Epidermal melanocyte (primary cell): ENCODE data around the gene ARL17B.
"Not testable (repeated sequence)": the region's sequence is repeated elsewhere in the genome, so short reads cannot be mapped to it uniquely, and the experiment has no call there.

Experiments used
- DNase-seq: peaks from one replicate; pipeline ENCODE4 v3.0.0; 2011; ENCODE audit warnings: low spot score; ENCODE audit not compliant: insufficient read length

ARL17B gene

GRCh38 chr17:46361755-46362154 lies at the start of gene ARL17B:
Gene ARL17B (minus strand): TSS chr17:46361766. CDS start chr17:46358397, 3,369 bp downstream.
- not testable (repeated sequence) for DNase-seq

GRCh38 chr17:46409864-46410263 lies 48.3 kb upstream of the ARL17B start:
- DNase-seq, result not testable (repeated sequence)

GRCh38 chr17:46407155-46407554 lies 45.6 kb upstream of the ARL17B start:
- not testable (repeated sequence) for DNase-seq

GRCh38 chr17:46401033-46401787 lies 39.6 kb upstream of the ARL17B start:
- DNase-seq, result not testable (repeated sequence)

- DNase-seq, result not testable (repeated sequence)
Observed at GRCh38 chr17:46400543-46400942, 39.0 kb upstream of the ARL17B start.

GRCh38 chr17:46399993-46400392 lies 38.4 kb upstream of the ARL17B start:
- not testable (repeated sequence) for DNase-seq

GRCh38 chr17:46396292-46396691 lies 34.7 kb upstream of the ARL17B start:
- not testable (repeated sequence) for DNase-seq

- not testable (repeated sequence) for DNase-seq
Observed at GRCh38 chr17:46393702-46394101, 32.1 kb upstream of the ARL17B start.

- not testable (repeated sequence) for DNase-seq
Observed at GRCh38 chr17:46385491-46385890, 23.9 kb upstream of the ARL17B start.

- not testable (repeated sequence) for DNase-seq
Observed at GRCh38 chr17:46383118-46383517, 21.6 kb upstream of the ARL17B start.

GRCh38 chr17:46373418-46373817 lies 11.9 kb upstream of the ARL17B start:
- DNase-seq, result not testable (repeated sequence)

GRCh38 chr17:46372236-46373229 lies 11.0 kb upstream of the ARL17B start:
- not testable (repeated sequence) for DNase-seq

- DNase-seq, result not testable (repeated sequence)
Observed at GRCh38 chr17:46367520-46367919, 6.0 kb upstream of the ARL17B start.

GRCh38 chr17:46361145-46361735 lies 326 bp downstream of the ARL17B start:
- not testable (repeated sequence) for DNase-seq

- not testable (repeated sequence) for DNase-seq
Observed at GRCh38 chr17:46353856-46354255, 7.7 kb downstream of the ARL17B start.

GRCh38 chr17:46349060-46349459 lies 12.5 kb downstream of the ARL17B start:
- not testable (repeated sequence) for DNase-seq

GRCh38 chr17:46348345-46348744 lies 13.2 kb downstream of the ARL17B start:
- DNase-seq, result not testable (repeated sequence)

GRCh38 chr17:46342131-46342530 lies 19.4 kb downstream of the ARL17B start:
- not testable (repeated sequence) for DNase-seq

GRCh38 chr17:46341220-46341619 lies 20.3 kb downstream of the ARL17B start:
- not testable (repeated sequence) for DNase-seq

GRCh38 chr17:46294831-46295230 lies 66.7 kb downstream of the ARL17B start, which contains the start of gene LRRC37A:
Gene LRRC37A (plus strand): TSS chr17:46295131. CDS start chr17:46295134, 3 bp downstream.
- not testable (repeated sequence) for DNase-seq

- DNase-seq, result not testable (repeated sequence)
Observed at GRCh38 chr17:46291618-46292017, 69.9 kb downstream of the ARL17B start.
